ENCODE data around the gene RASSF5.
"Not testable (repeated sequence)": the region's sequence is repeated elsewhere in the genome, so short reads cannot be mapped to it uniquely, and the experiment has no call there.

The RASSF5 gene

GRCh38 chr1:206586501-206587445 is 79.4 kb downstream of the RASSF5 start:
- no peak for DNase-seq (ENCODE audit: low spot score)

DNA sequence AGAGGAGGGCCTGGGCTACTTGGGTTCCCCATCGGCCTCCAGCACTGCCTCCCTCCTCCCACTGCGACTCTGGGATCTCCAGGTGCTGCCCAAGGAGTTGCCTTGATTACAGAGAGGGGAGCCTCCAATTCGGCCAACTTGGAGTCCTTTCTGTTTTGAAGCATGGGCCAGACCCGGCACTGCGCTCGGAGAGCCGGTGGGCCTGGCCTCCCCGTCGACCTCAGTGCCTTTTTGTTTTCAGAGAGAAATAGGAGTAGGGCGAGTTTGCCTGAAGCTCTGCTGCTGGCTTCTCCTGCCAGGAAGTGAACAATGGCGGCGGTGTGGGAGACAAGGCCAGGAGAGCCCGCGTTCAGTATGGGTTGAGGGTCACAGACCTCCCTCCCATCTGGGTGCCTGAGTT is 80.6 kb downstream of the RASSF5 start:
- DNase-seq (ENCODE audit: low spot score): no peak

DNA sequence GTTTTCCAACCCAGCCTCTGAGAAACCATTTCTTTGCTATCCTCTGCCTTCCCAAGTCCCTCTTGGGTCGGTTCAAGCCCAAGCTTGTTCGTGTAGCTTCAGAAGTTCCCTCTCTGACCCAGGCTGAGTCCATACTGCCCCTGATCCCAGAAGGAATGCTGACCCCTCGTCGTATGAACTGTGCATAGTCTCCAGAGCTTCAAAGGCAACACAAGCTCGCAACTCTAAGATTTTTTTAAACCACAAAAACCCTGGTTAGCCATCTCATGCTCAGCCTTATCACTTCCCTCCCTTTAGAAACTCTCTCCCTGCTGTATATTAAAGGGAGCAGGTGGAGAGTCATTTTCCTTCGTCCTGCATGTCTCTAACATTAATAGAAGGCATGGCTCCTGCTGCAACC is 81.2 kb downstream of the RASSF5 start:
- no peak for DNase-seq (ENCODE audit: low spot score)

GRCh38 chr1:206589206-206589605 is 81.9 kb downstream of the RASSF5 start:
- no peak for DNase-seq (ENCODE audit: low spot score)

DNA sequence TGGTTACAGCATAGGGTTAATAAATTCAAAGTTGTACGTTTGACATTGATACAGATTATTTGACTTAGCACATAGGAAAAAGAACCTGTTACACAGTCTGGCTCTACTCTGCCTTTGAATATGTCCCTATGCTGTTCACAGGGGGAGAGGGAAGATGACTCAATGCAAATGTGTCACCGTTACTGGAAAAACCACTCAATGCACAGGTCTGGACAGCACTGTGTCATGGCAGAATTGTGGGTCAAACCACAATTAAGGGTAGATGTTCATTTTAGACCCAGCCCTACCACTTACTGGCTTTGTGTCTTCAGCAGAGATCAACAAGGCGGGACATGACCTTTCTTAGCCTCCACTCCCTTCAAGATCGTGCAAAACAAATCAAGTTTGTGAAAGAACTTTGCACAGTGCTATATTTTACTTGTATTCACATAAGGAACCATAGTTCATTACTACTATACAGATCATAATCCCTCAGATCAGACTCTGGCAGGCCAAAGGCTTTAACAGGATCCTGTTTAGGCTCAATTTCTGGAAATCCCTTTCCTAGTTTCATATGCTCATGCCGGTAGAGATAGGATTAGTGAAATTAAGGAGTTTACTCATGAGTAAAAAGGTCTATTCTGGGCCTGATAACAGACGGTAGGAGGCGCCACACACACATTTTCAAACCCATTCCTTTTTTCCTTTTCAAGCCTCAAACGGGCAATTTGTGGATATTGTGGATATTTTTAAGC is 82.9 kb downstream of the RASSF5 start:
- DNase-seq (ENCODE audit: low spot score): no peak

GRCh38 chr1:206591226-206591625 is 83.9 kb downstream of the RASSF5 start:
- no peak for DNase-seq (ENCODE audit: low spot score)

DNA sequence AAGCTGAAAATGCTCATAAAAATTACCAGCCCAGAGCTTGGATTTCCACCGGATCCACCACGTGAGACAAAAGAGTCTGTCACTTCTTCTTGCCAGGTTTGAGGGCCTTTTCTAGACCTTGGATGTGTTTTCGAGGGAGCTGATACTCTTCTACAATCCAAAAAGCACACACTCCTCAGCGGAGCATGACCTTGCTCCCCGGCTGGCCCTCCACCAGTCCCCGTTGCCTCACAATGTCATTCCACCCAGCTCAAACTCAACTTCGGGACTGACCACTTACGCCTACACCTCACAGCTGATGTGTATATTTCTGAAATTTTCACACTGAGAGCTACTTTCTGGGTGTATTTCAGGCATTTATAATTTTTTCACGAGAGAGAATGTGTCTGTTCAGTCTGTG is 84.4 kb downstream of the RASSF5 start:
- no peak for DNase-seq (ENCODE audit: low spot score)

GRCh38 chr1:206593351-206593925 is 86.1 kb downstream of the RASSF5 start:
- no peak for DNase-seq (ENCODE audit: low spot score)

DNA sequence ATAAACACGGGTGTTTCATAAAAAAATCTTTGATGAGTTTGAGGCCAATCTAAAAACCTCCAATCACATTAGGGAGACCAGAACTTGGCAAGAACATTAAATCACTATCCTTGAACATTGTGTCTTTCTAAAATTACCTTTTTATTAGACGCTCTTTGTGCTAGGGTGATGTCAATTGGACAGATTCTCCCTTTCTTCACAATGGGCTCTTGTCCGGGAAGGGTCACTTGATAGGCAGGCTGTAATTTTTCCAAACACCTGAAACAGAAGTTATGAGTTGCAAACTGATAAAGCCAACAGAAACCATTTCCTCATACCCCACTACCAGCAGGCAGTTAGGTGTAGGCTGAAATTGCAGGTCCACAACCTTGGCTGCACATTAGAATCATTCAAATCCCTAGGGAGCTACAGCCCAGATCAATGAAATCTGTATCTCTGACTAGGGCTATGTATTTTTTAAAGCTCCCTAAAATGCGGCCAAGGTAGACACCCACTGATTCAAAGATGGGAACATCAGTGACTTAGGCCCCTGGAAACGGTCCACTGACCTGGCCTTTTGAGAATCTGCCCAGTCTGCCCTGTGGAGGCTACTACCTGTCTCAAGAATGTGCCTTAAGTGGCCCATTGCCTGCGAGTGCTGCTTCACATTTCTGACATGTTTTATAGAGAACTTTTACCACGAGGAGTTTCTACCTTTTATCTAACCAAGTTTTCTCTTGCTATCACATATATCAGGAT is 88.4 kb downstream of the RASSF5 start:
- no peak for DNase-seq (ENCODE audit: low spot score)

DNA sequence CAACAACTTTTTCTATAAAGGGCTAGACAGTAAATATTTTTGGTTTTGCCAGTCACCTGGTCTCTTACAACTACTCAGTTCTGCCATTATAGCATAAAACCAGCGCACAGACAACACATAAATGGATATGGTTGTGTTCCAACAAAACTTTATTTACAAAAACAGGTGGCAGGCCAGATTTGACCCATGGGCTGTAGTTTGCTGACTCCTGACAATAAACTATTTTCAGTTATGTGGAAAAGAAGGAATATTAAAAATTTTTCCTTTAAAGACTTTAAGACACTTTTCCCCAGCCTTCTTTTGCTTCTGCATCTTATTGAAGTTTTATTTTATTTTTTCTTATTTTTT is 89.0 kb downstream of the RASSF5 start:
- no peak for DNase-seq (ENCODE audit: low spot score)

GRCh38 chr1:206600527-206600926 is 93.2 kb downstream of the RASSF5 start:
- no peak for DNase-seq (ENCODE audit: low spot score)

GRCh38 chr1:206604861-206605260 is 97.5 kb downstream of the RASSF5 start:
- DNase-seq (ENCODE audit: low spot score): no peak

- DNase-seq (ENCODE audit: low spot score): peak; percentile 17
These were observed 99.5 kb downstream of the RASSF5 start for GRCh38 chr1:206606867-206607266.

GRCh38 chr1:206608108-206608698 is 100.9 kb downstream of the RASSF5 start:
- peak; percentile 28 for DNase-seq (ENCODE audit: low spot score)

GRCh38 chr1:206609229-206609991 is 102.1 kb downstream of the RASSF5 start:
- DNase-seq (ENCODE audit: low spot score): no peak

DNA sequence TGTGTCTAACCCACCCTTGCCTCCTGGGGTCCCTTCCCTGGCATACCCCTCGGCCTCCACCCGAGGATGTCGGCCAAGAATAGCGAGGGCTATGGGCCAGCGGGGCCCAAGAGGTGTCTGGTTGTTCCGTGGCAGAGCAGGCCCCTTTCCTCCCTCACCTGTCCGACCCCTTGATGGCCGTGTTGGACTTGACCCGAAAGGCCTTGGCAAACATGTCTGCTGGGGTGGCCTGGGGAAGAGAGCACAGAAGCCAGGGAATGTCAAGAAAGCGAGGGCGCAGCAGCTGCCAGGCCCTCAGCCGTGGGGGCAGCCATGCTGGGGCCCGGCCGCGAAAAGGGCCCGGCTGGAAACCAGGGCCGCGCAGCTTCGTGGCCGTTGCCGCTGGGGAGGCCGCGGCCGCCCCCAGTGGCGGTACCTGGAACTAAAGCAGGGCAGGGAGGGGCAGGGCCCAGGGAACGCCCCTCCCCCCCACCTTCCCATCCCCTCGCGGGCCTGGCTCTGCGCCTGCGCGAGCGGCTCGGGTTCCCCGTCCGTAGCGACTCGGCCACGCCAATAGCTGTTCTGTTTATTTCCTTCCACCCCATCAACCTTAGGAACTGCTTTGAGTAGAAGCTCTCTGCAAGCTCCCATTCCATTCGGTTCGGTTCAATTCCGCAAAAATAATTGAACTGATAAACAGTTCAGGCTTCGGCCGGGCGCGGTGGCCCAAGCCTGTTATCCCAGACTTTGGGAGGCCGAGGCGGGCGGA is 105.0 kb downstream of the RASSF5 start, which contains the start of gene EIF2D:
TSS of gene EIF2D (minus strand) at position 337 of the 748 bp plus-strand sequence. CDS start at position 214, 123 bp downstream.
- peak; percentile 88 for DNase-seq (ENCODE audit: low spot score)

- DNase-seq (ENCODE audit: low spot score): not testable (repeated sequence)
These were observed 119.1 kb downstream of the RASSF5 start for GRCh38 chr1:206626396-206626795.

DNA sequence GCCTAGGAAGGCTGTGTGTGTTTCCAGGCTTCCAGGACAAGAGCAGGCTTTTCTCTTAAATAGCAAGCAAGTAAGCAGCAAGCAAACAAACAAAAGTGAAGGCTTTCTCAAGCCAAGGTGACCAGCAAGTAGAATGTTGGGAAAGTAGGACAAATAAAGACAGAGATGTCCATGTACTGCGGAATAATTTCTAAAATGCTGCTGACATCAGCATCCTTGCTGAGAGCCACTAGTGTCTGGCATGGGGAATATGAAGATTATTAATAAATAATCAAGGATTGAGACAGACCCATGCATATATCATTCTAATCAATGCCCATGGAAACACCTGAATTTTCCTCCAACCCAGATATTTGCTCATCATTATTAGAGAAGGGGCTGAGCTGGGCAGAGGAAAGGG is 121.6 kb downstream of the RASSF5 start:
- DNase-seq (ENCODE audit: low spot score): no peak

DNA sequence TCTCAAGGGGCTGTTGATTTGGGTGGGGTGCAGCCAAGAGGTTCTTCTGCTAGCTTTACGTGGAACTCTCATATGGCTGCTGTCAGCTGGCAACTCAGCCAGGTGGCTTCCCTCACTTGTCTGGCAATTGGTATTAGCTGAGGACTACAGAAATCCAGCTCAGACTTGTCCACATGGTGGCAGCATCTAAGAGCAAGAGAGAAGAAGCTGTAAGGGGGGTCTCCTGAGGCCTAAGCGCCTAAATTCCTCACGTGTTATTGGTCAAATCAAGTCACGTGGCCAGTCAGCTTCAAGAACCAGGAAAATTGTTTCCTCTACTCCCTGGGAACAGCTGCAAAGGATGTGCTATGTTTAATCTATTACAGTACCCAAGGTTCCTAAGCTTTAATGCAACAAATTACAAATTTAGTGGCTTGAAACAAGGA is 123.8 kb downstream of the RASSF5 start:
- DNase-seq (ENCODE audit: low spot score): peak; percentile 85

GRCh38 chr1:206633708-206634121 is 126.4 kb downstream of the RASSF5 start:
- DNase-seq (ENCODE audit: low spot score): no peak
